Measurements from ENCODE around the gene PLCL2.

Gene PLCL2

GRCh38 chr3:17077606-17078005 is 192.9 kb downstream of the PLCL2 start:
- no peak overlapping the region for H3K9ac ChIP-seq
- H4K20me1 ChIP-seq (ENCODE audit: insufficient read depth), result no peaks in the 10 kb centered on the region
- no peaks in the 10 kb centered on the region for H3K27me3 ChIP-seq (ENCODE audit: insufficient read depth, low read depth)
- H2AFZ ChIP-seq (ENCODE audit: low read depth), result no peak overlapping the region
- no peak overlapping the region for H3K4me3 ChIP-seq (IDR thresholded peaks at IDR 0.05; ENCODE audit: insufficient read depth, low read depth, low read length)
- H3K4me1 ChIP-seq (ENCODE audit: low read depth, poor library complexity, severe bottlenecking), result no peaks in the 10 kb centered on the region
- H3K27ac ChIP-seq, result no peak overlapping the region
- no peak for TF ChIP-seq CTCF (conservative IDR thresholded peaks at IDR 0.05; ENCODE audit: low read depth, low read length)
- H3K4me2 ChIP-seq, result no peak overlapping the region
- H3K36me3 ChIP-seq (ENCODE audit: insufficient read depth), result no peaks in the 10 kb centered on the region
- no peaks in the 10 kb centered on the region for H3K79me2 ChIP-seq (ENCODE audit: insufficient read depth, low read depth)

DNA sequence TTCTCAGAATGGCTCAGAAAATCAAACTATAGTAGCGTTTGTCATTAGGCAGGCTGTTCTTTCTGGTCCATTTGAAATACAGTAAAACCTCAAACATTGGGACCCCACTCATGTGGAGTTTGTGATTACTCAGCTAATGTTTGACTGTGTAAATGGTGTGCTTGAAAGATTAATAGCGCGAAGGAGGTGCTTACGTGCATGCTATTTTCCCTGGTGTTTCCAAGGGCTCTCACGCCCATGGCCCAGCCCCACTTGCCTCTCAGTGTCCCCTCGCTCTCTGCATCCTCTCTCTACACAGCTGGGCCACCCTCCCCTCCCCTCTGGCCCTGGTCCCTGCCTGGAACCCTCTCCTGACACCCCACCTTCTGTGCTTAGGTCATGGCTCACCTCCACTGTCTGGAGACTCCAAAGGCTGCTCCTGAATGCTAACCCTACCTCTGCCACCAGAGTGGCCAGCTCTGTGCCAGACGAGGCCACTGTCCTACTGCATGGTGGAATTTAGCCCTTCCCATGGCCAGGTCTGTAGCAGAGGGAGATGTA is 194.2 kb downstream of the PLCL2 start:
- TF ChIP-seq CTCF (conservative IDR thresholded peaks at IDR 0.05; ENCODE audit: low read depth, low read length), result no peak
- H3K4me3 ChIP-seq (IDR thresholded peaks at IDR 0.05; ENCODE audit: insufficient read depth, low read depth, low read length), result no peak overlapping the region
- H2AFZ ChIP-seq (ENCODE audit: low read depth), result no peak overlapping the region
- H3K79me2 ChIP-seq (ENCODE audit: insufficient read depth, low read depth), result no peaks in the 10 kb centered on the region
- no peak overlapping the region for H3K9ac ChIP-seq
- no peak overlapping the region for H3K4me2 ChIP-seq
- no peak overlapping the region for H3K27ac ChIP-seq
- no peaks in the 10 kb centered on the region for H4K20me1 ChIP-seq (ENCODE audit: insufficient read depth)
- no peaks in the 10 kb centered on the region for H3K36me3 ChIP-seq (ENCODE audit: insufficient read depth)
- H3K27me3 ChIP-seq (ENCODE audit: insufficient read depth, low read depth), result no peaks in the 10 kb centered on the region
- no peaks in the 10 kb centered on the region for H3K4me1 ChIP-seq (ENCODE audit: low read depth, poor library complexity, severe bottlenecking)

DNA sequence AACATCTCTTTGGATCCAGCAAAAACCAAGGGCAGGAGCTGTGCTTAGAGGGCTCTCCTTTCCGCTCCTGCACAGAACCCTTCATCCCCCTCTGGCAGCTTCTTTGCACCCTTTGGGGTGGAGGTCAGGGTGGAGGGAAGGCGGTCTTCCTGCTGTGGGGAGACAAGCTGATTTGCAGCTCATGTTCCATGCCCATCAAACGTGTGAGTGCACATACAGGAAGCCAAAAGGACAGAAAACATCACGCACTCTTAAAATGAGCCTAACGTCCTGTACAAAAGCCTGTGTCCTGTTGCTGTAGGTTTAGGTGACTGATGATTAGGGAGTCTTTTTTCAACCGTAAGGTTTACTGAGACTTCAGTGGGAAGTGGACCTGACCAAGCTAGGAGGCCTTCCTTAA is 195.2 kb downstream of the PLCL2 start:
- H3K4me1 ChIP-seq (ENCODE audit: low read depth, poor library complexity, severe bottlenecking), result no peaks in the 10 kb centered on the region
- no peak for TF ChIP-seq CTCF (conservative IDR thresholded peaks at IDR 0.05; ENCODE audit: low read depth, low read length)
- H3K27ac ChIP-seq, result no peak overlapping the region
- no peaks in the 10 kb centered on the region for H4K20me1 ChIP-seq (ENCODE audit: insufficient read depth)
- no peak overlapping the region for H2AFZ ChIP-seq (ENCODE audit: low read depth)
- no peaks in the 10 kb centered on the region for H3K27me3 ChIP-seq (ENCODE audit: insufficient read depth, low read depth)
- no peaks in the 10 kb centered on the region for H3K36me3 ChIP-seq (ENCODE audit: insufficient read depth)
- no peak overlapping the region for H3K4me3 ChIP-seq (IDR thresholded peaks at IDR 0.05; ENCODE audit: insufficient read depth, low read depth, low read length)
- no peak overlapping the region for H3K4me2 ChIP-seq
- H3K79me2 ChIP-seq (ENCODE audit: insufficient read depth, low read depth), result no peaks in the 10 kb centered on the region
- H3K9ac ChIP-seq, result no peak overlapping the region

DNA sequence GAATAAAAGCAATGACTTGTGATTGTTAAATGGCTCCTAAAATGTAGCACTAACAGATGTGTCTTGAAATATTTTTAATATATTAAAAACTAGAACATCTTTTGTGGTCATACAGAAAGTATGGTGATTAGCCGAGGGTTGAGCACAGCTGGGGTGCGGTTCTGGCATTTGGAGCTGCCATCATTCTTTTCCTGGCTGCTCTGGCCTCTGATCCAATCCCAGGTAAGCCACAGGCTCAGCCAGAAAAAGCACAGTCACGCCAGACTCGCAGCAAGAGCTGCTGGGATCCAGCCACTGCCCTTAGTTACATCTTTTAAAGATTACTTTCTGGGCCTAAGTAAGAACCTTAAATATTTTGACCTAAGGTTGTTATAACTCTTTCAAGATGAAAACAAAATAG is 196.8 kb downstream of the PLCL2 start:
- TF ChIP-seq CTCF (conservative IDR thresholded peaks at IDR 0.05; ENCODE audit: low read depth, low read length), result no peak
- no peaks in the 10 kb centered on the region for H3K36me3 ChIP-seq (ENCODE audit: insufficient read depth)
- no peaks in the 10 kb centered on the region for H3K4me1 ChIP-seq (ENCODE audit: low read depth, poor library complexity, severe bottlenecking)
- H3K4me2 ChIP-seq, result no peak overlapping the region
- no peak overlapping the region for H3K9ac ChIP-seq
- H3K27me3 ChIP-seq (ENCODE audit: insufficient read depth, low read depth), result no peaks in the 10 kb centered on the region
- no peaks in the 10 kb centered on the region for H3K79me2 ChIP-seq (ENCODE audit: insufficient read depth, low read depth)
- H2AFZ ChIP-seq (ENCODE audit: low read depth), result no peak overlapping the region
- H3K27ac ChIP-seq, result no peak overlapping the region
- no peak overlapping the region for H3K4me3 ChIP-seq (IDR thresholded peaks at IDR 0.05; ENCODE audit: insufficient read depth, low read depth, low read length)
- H4K20me1 ChIP-seq (ENCODE audit: insufficient read depth), result no peaks in the 10 kb centered on the region
